GM12878 (cell line): ENCODE measurements around the gene PRRT1B. TPM values are rescaled to one million over a fixed set of nuclear protein-coding genes. Genes with fewer than 3 reads are reported as not detected.

Experiments
- ATAC-seq: fragments of 200-7000 bp; cut with Tn5 transposase; 3 replicates; pipeline ENCODE4 v1.9.1; 2020; ENCODE audit warnings: mild to moderate bottlenecking, moderate library complexity
- BruUV-seq: library from RNA; stranded (reverse); fragments of 400-500 nt; replicated peaks from 2 replicates; lab custom pipeline; 2021; lab: Mats Ljungman, UMichigan
- CTCF ChIA-PET: fragments of 300-600 bp; sonication (Branson Sonifier 250); formaldehyde crosslinking; extraction: SDS; loops from one replicate; lab custom pipeline; 2021; ENCODE audit warnings: inconsistent platforms; lab: Yijun Ruan, JAX
- POLR2A ChIA-PET: fragments of 350-600 bp; formaldehyde crosslinking; extraction: SDS; loops from one replicate; lab custom pipeline; 2021; ENCODE audit warnings: inconsistent platforms; lab: Charles Lee
- RAD21 ChIA-PET: fragments of 300-600 bp; sonication (Branson Sonifier 250); formaldehyde crosslinking; loops from one replicate; lab custom pipeline; 2023; ENCODE audit warnings: antibody characterized with exemption; ENCODE audit not compliant: unreplicated experiment; lab: Charles Lee
- SMC1A ChIA-PET: fragments of 300-600 bp; sonication (Branson Sonifier 250); formaldehyde crosslinking; loops from one replicate; lab custom pipeline; 2023; ENCODE audit not compliant: unreplicated experiment, uncharacterized antibody; lab: Charles Lee
- DNase-seq: peaks from one replicate; pipeline ENCODE4 v3.0.0-alpha.2; 2011; ENCODE audit warnings: low read depth, low spot score
- FAIRE-seq: peaks from 3 replicates; lab custom pipeline; 2011; peaks lifted over from hg19 to GRCh38; lab: Jason Lieb, UNC
- H2AFZ ChIP-seq: 2 replicates; pipeline ENCODE4 v1.6.0; 2011; ENCODE audit warnings: low read depth, low read length, control low read depth; ENCODE audit not compliant: control insufficient read depth
- H3K27ac ChIP-seq: 2 replicates; pipeline ENCODE4 v1.5.1; 2011; ENCODE audit warnings: control low read depth; ENCODE audit not compliant: control insufficient read depth, insufficient read depth
- H3K27me3 ChIP-seq, 2 experiments: replicated peaks in 1 of 2; 2 replicates each; pipeline versions ENCODE4 v1.6.0 to v1.6.1; 2011; ENCODE audit warnings: low read length in 1 of 2; ENCODE audit not compliant: control insufficient read depth in 2 of 2, insufficient read depth in 2 of 2
- H3K36me3 ChIP-seq, 2 experiments: 2 replicates each; pipeline ENCODE4 v1.5.1; 2011; ENCODE audit warnings: low read length in 1 of 2; ENCODE audit not compliant: control insufficient read depth in 2 of 2, insufficient read depth in 2 of 2
- H3K4me1 ChIP-seq: 2 replicates; pipeline ENCODE4 v1.6.1; 2011; ENCODE audit warnings: mild to moderate bottlenecking, low read length, moderate library complexity, mixed read lengths; ENCODE audit not compliant: control insufficient read depth, insufficient read depth
- H3K4me2 ChIP-seq: 2 replicates; pipeline ENCODE4 v1.6.0; 2011; ENCODE audit warnings: control low read depth; ENCODE audit not compliant: control insufficient read depth, insufficient read depth
- H3K4me3 ChIP-seq: fragments of 200-600 bp; sonication (generic); 2 replicates; pipeline ENCODE4 v1.5.1; 2016
- H3K79me2 ChIP-seq: 2 replicates; pipeline ENCODE4 v1.6.0; 2011; ENCODE audit warnings: low read length; ENCODE audit not compliant: control insufficient read depth, insufficient read depth
- H3K9ac ChIP-seq: 2 replicates; pipeline ENCODE4 v1.8.0; 2011; ENCODE audit warnings: low read length, control low read depth, mixed read lengths; ENCODE audit not compliant: control insufficient read depth, insufficient read depth
- H3K9me3 ChIP-seq: replicated peaks from 3 replicates; pipeline ENCODE4 v1.5.1; 2011; ENCODE audit warnings: mild to moderate bottlenecking, low read length; ENCODE audit not compliant: control insufficient read depth, insufficient read depth
- H4K20me1 ChIP-seq: 2 replicates; pipeline ENCODE4 v1.6.0; 2011; ENCODE audit not compliant: control insufficient read depth, insufficient read depth
- ATF3 ChIP-seq: IDR thresholded peaks from 2 replicates; pipeline ENCODE4 v1.6.1; 2011; ENCODE audit warnings: low read depth, mild to moderate bottlenecking, low read length, moderate library complexity, borderline replicate concordance; ENCODE audit errors: extremely low read depth
- POLR2A ChIP-seq: IDR thresholded peaks from 2 replicates; pipeline ENCODE4 v1.6.1; 2011; ENCODE audit warnings: low read depth, mild to moderate bottlenecking, low read length
- ZNF217 ChIP-seq: fragments of 450-650 bp; IDR thresholded peaks from 2 replicates; pipeline ENCODE4 v1.6.1; 2017; ENCODE audit warnings: antibody characterized with exemption, mild to moderate bottlenecking
- WGBS: methylation state at CpG from one replicate; pipeline ENCODE4 v1.1.6; 2016; ENCODE audit warnings: low lambda C conversion rate; ENCODE audit not compliant: insufficient replicate concordance, insufficient coverage; ENCODE audit errors: missing lambda C conversion rate; 5-methylcytosine and 5-hydroxymethylcytosine counted together
- in situ Hi-C: fragments of 300-500 bp; cut with MboI; formaldehyde crosslinking; loops from 9 replicates; pipeline ENCODE4 v1.14.3; 2018; ENCODE audit warnings: mixed read lengths
- intact Hi-C: fragments of 100-400 bp; cut with micrococcal nuclease; formaldehyde crosslinking; loops from one replicate; pipeline ENCODE4 v1.14.2; 2022; ENCODE audit not compliant: unreplicated experiment
- polyA plus RNA-seq, 11 experiments: library from polyadenylated mRNA; depleted of rRNA in 4 of 11; unstranded in 6 of 11; stranded (reverse) in 5 of 11; fragments of >200 nt; fragmentation: Nextera tagmentation in 4 of 11; fragmentation: Illumina TruSeq in 1 of 11; extraction: Ambion mirVana in 4 of 11; extraction: Trizol in 1 of 11; gene quantifications; 1 replicate in 1 of 11; 2 replicates in 10 of 11; pipeline versions ENCODE4 v1.2.1 to v1.2.3, GENCODE V29; 2011 to 2016; ENCODE audit warnings: inconsistent platforms in 2 of 11, missing spikeins in 2 of 11, low read depth in 1 of 11
- total RNA-seq, 4 experiments: library from RNA; depleted of rRNA in 3 of 4; stranded (reverse); fragments of >200 nt in 3 of 4; fragmentation: Illumina TruSeq in 1 of 4; extraction: Trizol in 1 of 4; gene quantifications; 2 replicates each; pipeline versions ENCODE4 v1.2.1 to v1.2.3, GENCODE V29; 2013 to 2021

The PRRT1B gene
- total and polyA plus RNA-seq, 10 of the 15 experiments (the other 5 are each of a cell fraction or from before 2014, with no cell fraction given): not detected

GRCh38 chr9:131577005-131578000, 32.0 kb downstream of the PRRT1B start:
- intact Hi-C loops: no loop called here
- DNase-seq (no peak), ATAC-seq (no peak)
- POLR2A ChIA-PET: no interaction called here
- H3K36me3 ChIP-seq: peaks cover 33 to 38% of the 10 kb centered on the region in 2 experiments; a peak in 3 of 4 replicates
- TF ChIP-seq ATF3: no peak
- TF ChIP-seq, all 136 proteins: peak for 0
- no peaks in the 10 kb centered on the region for H3K9me3 ChIP-seq
- no peak for FAIRE-seq
- in situ Hi-C loops: loop anchor here (25.0 kb wide), 1 partner anchor 660 kb away; no protein-coding TSS in a partner anchor
- H2AFZ ChIP-seq: no peak overlapping the region
- H3K79me2 ChIP-seq: no peaks in the 10 kb centered on the region
- peaks cover 21% of the 10 kb centered on the region for H3K4me1 ChIP-seq
- no peaks in the 10 kb centered on the region for H3K27me3 ChIP-seq
- ChIA-PET SMC1A (no interaction called here), RAD21 (no interaction called here), CTCF (no interaction called here)
- H3K4me2 ChIP-seq: no peak overlapping the region
- no peak overlapping the region for H3K4me3 ChIP-seq
- 94% methylated on average over 20 of the region's 25 CpGs for WGBS
- no peaks in the 10 kb centered on the region for H4K20me1 ChIP-seq
- H3K9ac ChIP-seq: no peak overlapping the region
- BruUV-seq: TSS peak; percentile 33
- H3K27ac ChIP-seq: no peak overlapping the region

- Histone ChIP-seq H4K20me1 (no peaks in the 10 kb centered on the region), H3K27ac (peak overlapping the region; percentile 84), H3K4me2 (no peak overlapping the region), H3K9me3 (no peaks in the 10 kb centered on the region), H3K4me3 (no peak overlapping the region), H3K4me1 (peaks cover 21% of the 10 kb centered on the region), H3K27me3 (no peaks in the 10 kb centered on the region), H3K79me2 (no peaks in the 10 kb centered on the region), H2AFZ (no peak overlapping the region), H3K9ac (no peak overlapping the region; the same call in 1 of the 2 replicates), H3K36me3 (peaks cover 30 to 43% of the 10 kb centered on the region in 2 experiments)
- ChIA-PET SMC1A (no interaction called here), POLR2A (no interaction called here), CTCF (no interaction called here), RAD21 (no interaction called here)
- ATAC-seq (no peak), FAIRE-seq (no peak), DNase-seq (no peak)
- in situ Hi-C loops (loop anchor here (25.0 kb wide), 1 partner anchor 659 kb away; no protein-coding TSS in a partner anchor), intact Hi-C loops (no loop called here)
- BruUV-seq: no TSS peak
- WGBS: 94% methylated on average over 13 of the region's 13 CpGs
- peak; percentile 40; the same call in 1 of the 2 replicates for TF ChIP-seq POLR2A
- no peak for TF ChIP-seq ZNF217
These were observed 32.7 kb downstream of the PRRT1B start for GRCh38 chr9:131578021-131578420.
